Measurements from ENCODE around the gene TMEM222.

Gene TMEM222

GRCh38 chr1:27360159-27361043, 38.4 kb downstream of the TMEM222 start:
- DNase-seq: peak; percentile 42

GRCh38 chr1:27361044-27361402, 39.1 kb downstream of the TMEM222 start:
- no peak for DNase-seq

- DNase-seq: no peak
These were observed 39.6 kb downstream of the TMEM222 start for GRCh38 chr1:27361553-27361952.

- no peak for DNase-seq
These were observed 42.1 kb downstream of the TMEM222 start for GRCh38 chr1:27363766-27364695.

GRCh38 chr1:27364696-27365371, 42.9 kb downstream of the TMEM222 start:
- DNase-seq: no peak

- peak; percentile 85 for DNase-seq
These were observed 43.6 kb downstream of the TMEM222 start for GRCh38 chr1:27365372-27366112.

GRCh38 chr1:27366113-27366410, 44.1 kb downstream of the TMEM222 start:
- DNase-seq: peak; percentile 91

GRCh38 chr1:27366411-27367159, 44.6 kb downstream of the TMEM222 start, which contains the start of gene MAP3K6:
Gene MAP3K6, minus strand, starts transcription at chr1:27366961. Its CDS starts 364 bp downstream, at chr1:27366597.
- peak; percentile 76 for DNase-seq

GRCh38 chr1:27367160-27367650, 45.2 kb downstream of the TMEM222 start:
- no peak for DNase-seq

GRCh38 chr1:27368869-27369582, 47.1 kb downstream of the TMEM222 start:
- no peak for DNase-seq

- no peak for DNase-seq
These were observed 50.3 kb downstream of the TMEM222 start for GRCh38 chr1:27372022-27372807.

GRCh38 chr1:27372808-27373690, 51.1 kb downstream of the TMEM222 start:
- no peak for DNase-seq

- no peak for DNase-seq
These were observed 52.6 kb downstream of the TMEM222 start, which contains the start of gene FCN3 for GRCh38 chr1:27374362-27375086. Gene FCN3, minus strand, starts transcription at chr1:27374824. Its CDS starts 6 bp downstream, at chr1:27374818.

- no peak for DNase-seq
These were observed 56.0 kb downstream of the TMEM222 start for GRCh38 chr1:27377760-27378495.

GRCh38 chr1:27379564-27380122, 57.7 kb downstream of the TMEM222 start:
- DNase-seq: no peak

- no peak for DNase-seq
These were observed 58.3 kb downstream of the TMEM222 start for GRCh38 chr1:27380224-27380623.

Data from activated CD4-positive, alpha-beta T cell treated with anti-CD3 and anti-CD28 coated beads for 48 hours (primary cell).